GM23248 (cell line): Measurements from ENCODE around the gene TMEM263. TPM values are rescaled to one million over a fixed set of nuclear protein-coding genes. Genes with fewer than 3 reads are reported as not detected.

Experiments
- DNase-seq: peaks from one replicate; pipeline ENCODE4 v3.0.0-alpha.2; 2015
- H2AFZ ChIP-seq: fragments of 200-600 bp; sonication (generic); 2 replicates; pipeline ENCODE4 v1.6.1; 2016; ENCODE audit warnings: antibody characterized with exemption
- H3F3A ChIP-seq: fragments of 200-600 bp; sonication (generic); 2 replicates; pipeline ENCODE4 v1.6.1; 2016; ENCODE audit warnings: mild to moderate bottlenecking, antibody characterized with exemption, mixed run types; ENCODE audit not compliant: insufficient read depth
- H3K27ac ChIP-seq: fragments of 200-600 bp; sonication (generic); 2 replicates; pipeline ENCODE4 v1.5.1; 2016; ENCODE audit warnings: mild to moderate bottlenecking
- H3K27me3 ChIP-seq: fragments of 200-600 bp; sonication (generic); replicated peaks from 2 replicates; pipeline ENCODE4 v1.6.1; 2016; ENCODE audit warnings: mild to moderate bottlenecking; ENCODE audit not compliant: insufficient read depth
- H3K36me3 ChIP-seq: fragments of 200-600 bp; sonication (generic); 2 replicates; pipeline ENCODE4 v1.6.1; 2016; ENCODE audit warnings: low read depth, mild to moderate bottlenecking
- H3K4me1 ChIP-seq: fragments of 200-600 bp; sonication (generic); 2 replicates; pipeline ENCODE4 v1.6.1; 2016; ENCODE audit warnings: mild to moderate bottlenecking; ENCODE audit not compliant: insufficient read depth
- H3K4me2 ChIP-seq: fragments of 200-600 bp; sonication (generic); one replicate; pipeline ENCODE4 v1.6.1; 2016; ENCODE audit warnings: mild to moderate bottlenecking; ENCODE audit not compliant: unreplicated experiment
- H3K4me3 ChIP-seq: fragments of 200-600 bp; sonication (generic); 2 replicates; pipeline ENCODE4 v1.5.1; 2016; ENCODE audit warnings: mild to moderate bottlenecking
- H3K79me2 ChIP-seq: fragments of 200-600 bp; sonication (generic); 2 replicates; pipeline ENCODE4 v1.6.1; 2016; ENCODE audit warnings: mild to moderate bottlenecking; ENCODE audit not compliant: insufficient read depth
- H3K9ac ChIP-seq: fragments of 200-600 bp; sonication (generic); 2 replicates; pipeline ENCODE4 v1.6.1; 2016; ENCODE audit warnings: mild to moderate bottlenecking
- H3K9me2 ChIP-seq: fragments of 200-600 bp; sonication (generic); 2 replicates; pipeline ENCODE4 v1.6.1; 2016; ENCODE audit warnings: mixed run types, mild to moderate bottlenecking, moderate library complexity; ENCODE audit not compliant: insufficient read depth
- H3K9me3 ChIP-seq: fragments of 200-600 bp; sonication (generic); one replicate; pipeline ENCODE4 v1.6.1; 2017; ENCODE audit warnings: low read depth
- H4K20me1 ChIP-seq: fragments of 200-600 bp; sonication (generic); 2 replicates; pipeline ENCODE4 v1.6.0; 2016; ENCODE audit not compliant: insufficient read depth
- EZH2 ChIP-seq: fragments of 200-600 bp; sonication (generic); IDR thresholded peaks from 2 replicates; pipeline ENCODE4 v1.6.1; 2018; ENCODE audit warnings: antibody characterized with exemption, mild to moderate bottlenecking; ENCODE audit not compliant: insufficient read depth, poor library complexity, severe bottlenecking
- EZH2phosphoT487 ChIP-seq: fragments of 200-600 bp; sonication (generic); IDR thresholded peaks from 2 replicates; pipeline ENCODE4 v1.6.1; 2018; ENCODE audit warnings: antibody characterized with exemption, moderate library complexity, mild to moderate bottlenecking, low read depth; ENCODE audit not compliant: insufficient read depth
- WGBS, 2 experiments: methylation state at CpG; one replicate each; pipeline ENCODE4 v1.1.6; 2015 to 2017; ENCODE audit warnings: low lambda C conversion rate in 2 of 2, low coverage in 1 of 2; ENCODE audit errors: missing lambda C conversion rate in 2 of 2; 5-methylcytosine and 5-hydroxymethylcytosine counted together
- in situ Hi-C: fragments of 300-500 bp; cut with MboI; formaldehyde crosslinking; loops from 2 replicates; pipeline ENCODE4 v1.15.0; 2020
- polyA plus RNA-seq: library from polyadenylated mRNA; unstranded; fragments of >200 nt; fragmentation: Nextera tagmentation; extraction: Ambion mirVana; gene quantifications from 2 replicates; pipeline ENCODE4 v1.2.1, GENCODE V29; 2016
- total RNA-seq: library from RNA; depleted of rRNA; stranded (reverse); fragments of >200 nt; shearing (Covaris generic); gene quantifications from 2 replicates; pipeline ENCODE4 v1.2.3, GENCODE V29; 2014; rRNA removed

TMEM263 gene
- total and polyA plus RNA-seq, 2 experiments from 2014 or later: 136 to 147 TPM

DNA sequence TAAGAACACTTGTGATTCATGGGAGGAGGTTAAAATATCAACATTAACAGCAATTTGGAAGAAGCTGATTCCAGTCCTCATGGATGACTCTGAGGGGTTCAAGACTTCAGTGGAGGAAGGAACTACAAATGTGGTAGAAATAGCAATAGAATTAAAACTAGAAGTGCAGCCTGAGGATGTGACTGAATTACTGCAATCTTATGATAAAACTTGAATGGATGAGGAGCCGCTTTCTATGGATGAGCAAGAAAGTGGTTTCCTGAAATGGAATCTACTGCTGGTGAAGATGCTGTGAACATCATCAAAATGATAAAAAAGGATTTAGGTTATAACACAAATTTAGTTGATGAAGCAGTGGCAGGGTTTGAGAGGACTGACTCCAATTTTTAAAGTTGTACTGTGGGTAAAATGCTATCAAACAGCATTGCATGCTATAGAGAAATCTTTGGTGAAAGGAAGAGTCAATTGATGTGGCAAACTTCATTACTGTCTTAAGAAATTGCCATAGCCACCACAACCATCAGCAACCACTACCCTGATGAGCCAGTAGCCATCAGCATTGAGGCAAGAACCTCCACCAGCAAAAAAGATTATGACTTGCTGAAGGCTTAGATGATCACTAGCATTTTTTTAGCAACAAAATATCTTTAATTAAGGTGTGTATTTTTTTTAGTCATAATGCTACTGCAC lies 57.2 kb downstream of the TMEM263 start:
- Histone ChIP-seq H2AFZ (no peak overlapping the region), H3K79me2 (no peaks in the 10 kb centered on the region), H3K4me3 (no peak overlapping the region), H3K27me3 (no peaks in the 10 kb centered on the region), H4K20me1 (no peaks in the 10 kb centered on the region), H3F3A (no peaks in the 10 kb centered on the region), H3K9me2 (no peaks in the 10 kb centered on the region), H3K9me3 (no peaks in the 10 kb centered on the region), H3K4me1 (no peaks in the 10 kb centered on the region), H3K4me2 (no peak overlapping the region), H3K9ac (no peak overlapping the region), H3K36me3 (no peaks in the 10 kb centered on the region), H3K27ac (no peak overlapping the region)
- 97 to 100% methylated on average over 1 of the region's 1 CpG for whole genome bisulfite sequencing, 2 experiments
- no peak for TF ChIP-seq EZH2
- no peak for DNase-seq
- in situ Hi-C loops: no loop called here

GRCh38 chr12:107014055-107014454 lies 58.3 kb downstream of the TMEM263 start:
- no peak overlapping the region for H3K27ac ChIP-seq
- H3K27me3 ChIP-seq: no peaks in the 10 kb centered on the region
- H3K4me3 ChIP-seq: no peak overlapping the region
- 97 to 100% methylated on average over 3 of the region's 3 CpGs for WGBS, 2 experiments
- in situ Hi-C loops: no loop called here
- H3K4me1 ChIP-seq: no peaks in the 10 kb centered on the region
- H3F3A ChIP-seq: no peaks in the 10 kb centered on the region
- DNase-seq: peak; percentile 3
- H3K9me3 ChIP-seq: no peaks in the 10 kb centered on the region
- H2AFZ ChIP-seq: no peak overlapping the region
- H3K4me2 ChIP-seq: no peak overlapping the region
- TF ChIP-seq EZH2phosphoT487 (no peak), EZH2 (no peak)
- no peaks in the 10 kb centered on the region for H3K36me3 ChIP-seq
- no peaks in the 10 kb centered on the region for H3K9me2 ChIP-seq
- H3K9ac ChIP-seq: no peak overlapping the region
- H4K20me1 ChIP-seq: no peaks in the 10 kb centered on the region
- H3K79me2 ChIP-seq: no peaks in the 10 kb centered on the region

DNA sequence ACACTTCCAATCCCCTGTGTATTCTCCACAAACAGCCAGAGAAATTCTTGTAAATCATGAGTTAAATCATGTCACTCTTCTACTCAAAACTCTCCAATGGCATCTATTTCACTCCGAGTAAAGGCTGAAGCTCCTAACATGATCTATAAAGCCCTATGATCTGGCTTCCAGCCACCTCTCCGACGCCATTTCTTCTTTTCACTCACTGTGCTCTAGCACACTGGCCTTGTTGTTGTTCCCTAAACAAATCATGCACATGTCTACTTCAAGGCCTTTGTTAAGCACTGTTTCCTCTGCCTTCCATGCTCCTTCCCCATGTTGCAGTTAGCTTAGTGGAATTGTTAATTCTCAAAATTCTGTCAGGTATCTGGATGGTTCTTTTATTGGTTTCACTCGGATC lies 61.3 kb downstream of the TMEM263 start:
- Histone ChIP-seq H3K27ac (no peak overlapping the region), H3K9me3 (no peaks in the 10 kb centered on the region)
- in situ Hi-C loops: no loop called here

GRCh38 chr12:107019546-107019945 lies 63.8 kb downstream of the TMEM263 start:
- no peaks in the 10 kb centered on the region for H3F3A ChIP-seq
- no peaks in the 10 kb centered on the region for H3K4me1 ChIP-seq
- H2AFZ ChIP-seq: no peak overlapping the region
- no peak overlapping the region for H3K4me2 ChIP-seq
- H4K20me1 ChIP-seq: no peaks in the 10 kb centered on the region
- no peaks in the 10 kb centered on the region for H3K9me2 ChIP-seq
- H3K4me3 ChIP-seq: no peak overlapping the region
- no peak overlapping the region for H3K9ac ChIP-seq
- no peaks in the 10 kb centered on the region for H3K9me3 ChIP-seq
- 93 to 100% methylated on average over 2 of the region's 2 CpGs for WGBS, 2 experiments
- H3K36me3 ChIP-seq: no peaks in the 10 kb centered on the region
- no peaks in the 10 kb centered on the region for H3K27me3 ChIP-seq
- in situ Hi-C loops: no loop called here
- no peak overlapping the region for H3K27ac ChIP-seq
- TF ChIP-seq EZH2 (no peak), EZH2phosphoT487 (no peak)
- peaks cover 4% of the 10 kb centered on the region; the same call in 1 of the 2 replicates for H3K79me2 ChIP-seq
- DNase-seq: no peak

More for the DNA sequence above, 61.3 kb downstream of the TMEM263 start:
- DNase-seq: no peak
- no peaks in the 10 kb centered on the region for H3K27me3 ChIP-seq
- WGBS, 2 experiments: 98 to 100% methylated on average over 4 of the region's 4 CpGs
- no peak overlapping the region for H3K4me2 ChIP-seq
- no peaks in the 10 kb centered on the region for H3K9me2 ChIP-seq
- no peak overlapping the region for H3K9ac ChIP-seq
- no peaks in the 10 kb centered on the region for H4K20me1 ChIP-seq
- no peaks in the 10 kb centered on the region for H3K79me2 ChIP-seq
- TF ChIP-seq EZH2phosphoT487 (no peak), EZH2 (no peak)
- no peaks in the 10 kb centered on the region for H3F3A ChIP-seq
- no peak overlapping the region for H3K4me3 ChIP-seq
- no peaks in the 10 kb centered on the region for H3K36me3 ChIP-seq
- no peak overlapping the region for H2AFZ ChIP-seq
- no peaks in the 10 kb centered on the region for H3K4me1 ChIP-seq

Other genes starting within 250 kb of the TMEM263 start
- 6.8 and 10.4 TPM in 2 replicates for gene RIC8B, start 181.2 kb upstream of the TMEM263 start, total RNA-seq
- gene RIC8B, start 181.2 kb upstream of the TMEM263 start, polyA plus RNA-seq: 7.5 and 7.6 TPM in 2 replicates
- gene MTERF2, start 31.2 kb downstream of the TMEM263 start, total RNA-seq: 4.6 and 6.4 TPM in 2 replicates
- gene MTERF2, start 31.2 kb downstream of the TMEM263 start, polyA plus RNA-seq: 6.4 and 7.7 TPM in 2 replicates
- 8.1 and 14.8 TPM in 2 replicates for gene CRY1, start 137.6 kb downstream of the TMEM263 start, total RNA-seq
- 13.6 and 14.3 TPM in 2 replicates for gene CRY1, start 137.6 kb downstream of the TMEM263 start, polyA plus RNA-seq